GM04503 (cell line): Measurements from ENCODE around the gene LRRTM4.

Source experiments
- DNase-seq: peaks from one replicate; pipeline ENCODE4 v3.0.0-alpha.2; 2012; ENCODE audit warnings: low read depth

The LRRTM4 gene

DNA sequence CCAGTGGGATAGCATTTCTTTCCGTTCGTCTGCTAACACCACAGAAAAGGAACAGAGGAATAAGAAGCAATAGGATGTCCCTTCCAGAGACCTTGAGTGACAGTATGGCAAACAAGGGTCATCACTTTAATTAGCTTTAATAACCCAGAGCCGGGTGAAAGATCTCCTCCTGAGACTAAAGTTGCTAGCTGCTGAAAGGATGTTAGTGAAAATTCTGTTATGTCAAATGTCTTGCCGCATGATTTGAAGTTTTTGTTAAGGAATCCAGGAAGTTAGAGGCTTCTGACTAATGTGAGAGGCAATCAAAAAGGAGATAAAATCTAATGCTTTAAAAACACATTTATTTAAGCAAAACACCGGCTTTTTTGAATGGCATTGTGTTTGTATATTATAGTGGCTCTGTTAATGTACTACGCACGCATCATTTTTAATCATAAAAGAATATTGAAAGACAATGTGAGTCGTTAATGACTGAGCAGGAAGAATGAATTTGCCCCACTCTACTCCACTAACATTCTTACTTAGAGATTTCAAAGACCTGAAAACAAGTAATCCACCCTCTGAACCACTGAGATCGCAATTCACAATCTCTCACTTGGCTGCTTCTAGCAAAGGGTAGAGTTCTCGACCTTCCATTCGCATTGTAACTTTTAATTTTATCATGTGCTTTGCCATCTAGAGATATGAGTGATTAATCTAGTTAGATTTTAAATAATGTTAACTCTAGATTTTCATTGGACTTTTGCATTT is 536.6 kb downstream of the LRRTM4 start:
- no peak for DNase-seq

DNA sequence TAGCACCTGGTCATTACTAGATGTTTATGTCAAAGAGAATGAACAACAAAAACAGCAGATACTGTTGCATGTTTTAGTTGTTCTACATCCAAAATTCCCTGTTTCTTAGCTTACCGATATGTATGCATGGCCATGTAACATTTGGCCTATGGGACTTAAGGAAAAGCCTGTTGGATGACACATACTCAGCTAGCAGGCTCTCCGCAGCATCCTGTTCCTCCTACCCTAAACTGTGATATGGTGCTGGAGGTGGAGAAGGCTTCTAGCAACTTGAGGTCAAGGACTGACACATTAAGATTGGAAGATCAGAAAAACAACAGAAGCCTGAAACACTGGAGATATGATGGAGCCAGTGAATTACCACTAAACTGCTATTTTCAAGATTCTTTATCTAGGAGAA is 537.8 kb downstream of the LRRTM4 start:
- DNase-seq: no peak

DNA sequence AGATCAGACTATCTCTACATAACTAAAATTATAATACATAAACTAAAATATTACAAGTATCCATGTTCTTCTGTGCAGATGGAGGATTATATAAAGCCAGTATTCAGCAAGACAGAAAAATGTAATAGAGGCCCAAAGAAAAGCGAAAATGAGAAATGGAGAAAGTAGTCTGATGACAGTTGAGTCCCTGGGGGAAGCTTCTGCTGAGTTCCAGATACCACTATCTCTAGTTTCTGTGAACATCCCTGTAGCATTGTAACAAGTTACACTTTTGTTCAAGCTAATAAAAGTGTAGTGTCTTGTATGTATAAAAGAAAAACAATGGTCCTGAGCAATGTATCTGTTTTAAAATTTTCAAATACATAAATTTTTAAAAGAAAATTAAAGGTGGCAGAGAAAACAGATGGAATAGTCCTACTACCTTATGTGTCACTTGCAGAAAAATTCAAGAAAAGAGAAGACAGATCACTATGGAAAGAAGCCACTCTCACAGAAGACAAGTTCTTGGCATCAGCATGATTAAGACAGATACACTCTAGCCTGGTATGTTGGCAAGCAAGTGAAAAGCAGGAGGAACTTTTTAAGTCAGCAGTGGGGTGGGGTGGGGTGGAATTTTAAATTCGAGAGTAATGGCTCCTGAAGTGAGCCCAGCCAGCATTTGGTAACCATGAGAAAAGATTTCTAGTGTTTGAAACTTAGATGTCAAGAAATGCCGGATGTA is 541.9 kb downstream of the LRRTM4 start:
- DNase-seq: no peak

DNA sequence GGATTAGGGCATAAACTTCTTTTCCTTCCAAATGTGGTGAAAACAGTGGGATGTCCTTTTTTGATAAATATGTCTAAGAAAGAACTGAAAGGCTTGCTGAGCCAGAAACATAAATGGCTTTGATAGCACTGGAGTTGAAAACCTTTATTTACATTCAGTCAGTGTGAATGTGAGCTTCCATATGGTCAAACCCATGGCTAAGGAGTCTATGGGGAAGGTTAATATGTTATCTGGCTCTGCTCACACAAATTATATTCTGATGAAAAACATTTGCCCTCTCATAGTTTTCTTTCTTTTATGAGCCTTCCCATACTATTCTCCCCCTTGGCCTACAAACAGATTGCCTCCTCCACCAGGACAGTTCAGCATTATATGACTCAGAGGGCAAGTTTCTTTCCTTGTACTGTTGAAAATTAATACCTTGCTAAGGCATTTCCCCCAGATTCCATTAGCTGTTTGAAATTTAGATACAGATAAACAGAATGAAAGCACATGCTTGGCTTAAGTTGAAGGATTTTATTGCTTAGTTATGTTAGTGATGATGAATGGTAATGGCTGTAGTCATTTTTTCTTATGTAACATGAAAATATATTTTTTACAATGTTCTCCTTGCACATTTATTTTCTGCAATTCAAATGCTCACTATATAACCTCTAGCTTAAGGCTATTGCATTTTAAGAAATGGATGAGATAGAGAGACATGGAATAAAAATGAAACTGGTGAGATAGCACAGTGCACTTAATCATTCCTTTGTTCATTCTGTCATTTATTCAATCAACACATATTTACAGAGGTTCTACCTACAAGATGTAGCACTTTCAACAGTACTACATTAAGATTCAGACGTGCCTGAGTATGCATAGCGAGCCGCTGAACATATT is 544.1 kb downstream of the LRRTM4 start:
- DNase-seq: no peak

DNA sequence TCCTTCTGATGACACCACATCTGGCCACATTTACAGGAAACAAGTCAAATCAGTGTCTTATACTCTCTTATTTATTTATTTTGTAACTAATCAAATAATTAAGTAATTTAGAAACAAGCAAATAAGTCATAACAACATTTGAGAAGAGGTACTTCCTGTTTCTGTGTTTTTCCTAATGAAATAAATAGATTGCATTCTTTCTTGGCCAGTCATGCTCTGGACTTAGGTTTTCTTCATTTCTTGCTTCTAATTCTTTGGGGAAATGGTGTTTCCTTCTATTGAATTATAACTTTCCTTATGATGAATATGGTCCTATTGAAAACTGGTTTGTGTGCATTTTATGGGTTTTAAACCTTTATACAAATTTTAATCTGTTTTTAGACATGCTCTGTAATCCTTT is 546.4 kb downstream of the LRRTM4 start:
- no peak for DNase-seq

DNA sequence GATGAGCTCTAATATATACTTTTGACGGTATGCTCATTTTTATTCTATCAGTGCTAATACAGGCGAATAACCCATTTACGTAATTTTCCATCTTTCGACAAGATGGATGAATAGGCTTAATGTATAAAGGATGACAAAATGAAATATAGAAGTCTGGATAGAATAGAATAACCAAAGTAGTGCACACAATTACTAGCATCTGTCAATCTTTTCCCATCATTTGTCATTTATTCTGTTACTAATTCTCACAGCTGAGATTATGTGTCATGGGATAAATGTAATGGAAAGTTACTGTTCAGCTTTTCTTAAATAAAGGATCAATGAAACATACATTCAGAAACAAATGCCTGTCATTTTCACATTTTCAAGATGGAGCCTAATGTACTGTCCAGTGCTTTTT is 548.6 kb downstream of the LRRTM4 start:
- no peak for DNase-seq

DNA sequence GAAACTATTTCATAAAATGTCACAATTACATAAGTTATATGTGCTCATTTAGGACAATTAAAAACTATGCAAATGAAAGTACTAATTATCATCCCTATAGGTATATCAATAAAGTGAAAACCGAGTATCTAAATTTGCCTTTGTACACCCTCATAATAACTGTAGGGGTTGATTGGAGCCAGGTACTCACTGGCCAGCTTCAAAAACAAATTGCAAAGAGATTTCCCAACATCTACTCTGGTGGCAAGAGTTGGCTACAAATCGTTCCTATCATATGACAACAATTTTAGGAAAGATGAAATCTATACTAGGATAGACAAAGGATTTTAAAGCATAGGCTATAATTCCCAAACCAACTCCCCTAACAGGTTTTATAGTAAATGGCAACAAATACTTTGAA is 556.4 kb downstream of the LRRTM4 start:
- no peak for DNase-seq

DNA sequence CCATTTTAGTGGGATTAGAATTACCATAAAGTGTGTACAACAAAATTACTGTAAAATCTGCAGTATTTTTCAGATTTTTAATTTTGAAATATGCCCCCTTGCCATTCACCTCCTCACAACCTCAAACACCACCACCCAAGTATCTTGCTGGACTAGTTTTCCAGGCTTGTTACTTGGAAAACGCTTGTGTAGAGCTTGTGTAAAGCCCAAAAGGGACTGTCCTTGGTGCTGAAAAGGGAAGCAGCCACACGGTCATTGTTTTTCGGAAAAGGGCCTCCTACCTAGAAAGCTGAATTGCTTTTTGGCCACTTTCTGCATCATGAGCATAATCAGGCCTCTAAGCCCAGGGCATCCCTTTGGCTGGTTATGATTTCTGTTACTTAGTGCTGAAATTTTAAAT is 563.4 kb downstream of the LRRTM4 start:
- DNase-seq: no peak

DNA sequence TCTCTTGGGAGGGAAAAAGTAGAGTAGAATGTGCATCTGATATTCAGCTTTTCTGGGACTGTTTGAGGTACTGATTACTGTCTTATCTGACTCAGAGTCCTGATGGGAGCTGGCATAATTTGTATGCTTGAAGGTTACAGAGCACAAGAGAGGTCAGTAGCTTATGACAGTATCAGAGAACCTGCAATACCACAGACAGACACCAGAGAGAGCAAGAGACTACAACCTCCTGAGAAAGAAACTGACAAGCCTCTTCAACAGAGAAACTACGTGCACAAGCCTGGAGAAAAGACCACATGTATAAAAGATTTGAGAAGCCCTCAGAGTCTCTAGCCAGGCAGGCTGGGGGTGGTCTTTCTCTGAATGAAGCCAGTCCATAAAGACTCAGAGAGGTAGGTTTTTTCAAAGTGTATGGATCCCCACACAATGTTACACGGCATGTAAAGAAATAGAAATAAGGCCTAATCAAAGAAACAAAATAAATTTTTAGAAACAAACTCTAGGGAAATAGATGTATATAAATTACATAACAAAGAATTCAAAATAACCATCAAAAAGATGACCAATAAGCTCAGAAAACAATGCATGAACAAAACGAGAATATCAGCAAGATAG is 568.3 kb downstream of the LRRTM4 start:
- no peak for DNase-seq

DNA sequence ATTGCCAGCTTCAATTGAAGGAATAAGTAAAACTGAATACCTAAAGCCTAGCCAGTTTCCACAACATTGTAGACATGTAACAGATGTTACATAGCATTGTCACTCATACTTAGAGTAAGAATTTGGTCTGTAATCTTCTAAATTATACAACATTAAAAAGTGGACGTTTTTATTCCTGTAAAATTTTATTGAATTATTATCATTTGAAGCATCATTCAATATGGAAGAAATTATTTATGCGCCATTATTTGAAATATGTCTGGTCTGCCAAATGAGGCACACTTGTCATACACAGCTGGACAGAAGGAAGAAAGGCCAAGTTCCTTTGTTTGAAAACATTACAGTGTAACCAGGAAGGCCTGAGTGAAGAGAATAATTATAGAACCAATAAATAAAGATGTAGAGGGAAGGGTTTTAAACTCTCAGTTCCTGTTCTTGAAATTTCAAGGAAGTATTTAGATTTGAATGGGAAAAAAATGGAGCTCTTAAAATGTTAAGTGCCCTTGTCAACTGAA is 575.5 kb downstream of the LRRTM4 start:
- DNase-seq: no peak

DNA sequence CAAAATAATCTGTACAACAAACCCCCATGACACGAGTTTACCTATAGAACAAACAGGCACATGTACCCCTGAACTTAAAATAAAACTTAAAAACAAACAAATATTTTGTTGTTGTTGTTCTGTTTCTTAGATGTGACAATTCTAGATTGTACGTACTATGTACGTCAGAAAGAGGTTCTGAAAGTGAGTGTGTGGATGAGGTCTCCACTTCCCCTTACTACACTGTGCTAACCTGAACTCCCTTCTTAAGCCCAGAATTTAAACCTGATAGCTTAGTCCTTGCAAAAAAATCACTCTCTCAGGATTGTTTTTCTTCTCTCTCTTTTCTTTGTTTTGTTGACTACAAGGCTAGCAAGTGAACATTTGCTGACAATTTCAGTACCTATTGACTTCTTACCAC is 581.6 kb downstream of the LRRTM4 start:
- no peak for DNase-seq

DNA sequence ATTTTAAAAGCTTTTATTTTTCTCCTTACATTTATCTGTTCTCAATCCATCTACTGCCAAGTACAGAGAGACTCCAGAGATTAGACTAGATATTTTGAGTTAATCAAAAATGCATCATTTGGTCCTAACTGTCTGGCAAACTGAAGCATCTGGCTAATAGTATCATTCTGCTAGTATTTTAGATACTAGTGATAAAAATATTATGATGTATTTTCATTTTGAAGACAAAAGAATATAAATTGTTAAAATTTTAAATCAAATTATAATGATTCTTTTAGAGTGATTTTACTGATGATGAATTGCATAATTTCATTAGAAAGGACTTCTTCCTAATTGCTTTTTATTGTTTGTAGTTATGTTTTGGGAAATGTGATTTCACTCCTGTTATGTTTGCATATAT is 584.0 kb downstream of the LRRTM4 start:
- no peak for DNase-seq

DNA sequence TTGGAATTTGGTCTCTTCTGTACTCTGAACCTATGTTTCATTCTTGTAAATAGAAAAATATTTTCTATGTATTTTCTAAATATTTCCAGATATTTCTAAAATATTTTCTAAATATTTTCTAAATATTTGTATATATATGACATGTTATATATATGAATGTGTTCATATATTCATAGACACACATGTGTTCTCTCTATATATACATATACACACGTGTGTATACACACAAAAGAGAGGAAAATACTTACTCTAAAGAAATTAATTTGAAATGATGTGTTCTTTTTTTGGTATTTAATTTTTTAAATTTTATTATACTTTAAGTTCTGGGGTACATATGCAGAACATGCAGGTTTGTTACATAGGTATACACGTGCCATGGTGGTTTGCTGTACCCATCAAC is 589.6 kb downstream of the LRRTM4 start:
- DNase-seq: no peak

DNA sequence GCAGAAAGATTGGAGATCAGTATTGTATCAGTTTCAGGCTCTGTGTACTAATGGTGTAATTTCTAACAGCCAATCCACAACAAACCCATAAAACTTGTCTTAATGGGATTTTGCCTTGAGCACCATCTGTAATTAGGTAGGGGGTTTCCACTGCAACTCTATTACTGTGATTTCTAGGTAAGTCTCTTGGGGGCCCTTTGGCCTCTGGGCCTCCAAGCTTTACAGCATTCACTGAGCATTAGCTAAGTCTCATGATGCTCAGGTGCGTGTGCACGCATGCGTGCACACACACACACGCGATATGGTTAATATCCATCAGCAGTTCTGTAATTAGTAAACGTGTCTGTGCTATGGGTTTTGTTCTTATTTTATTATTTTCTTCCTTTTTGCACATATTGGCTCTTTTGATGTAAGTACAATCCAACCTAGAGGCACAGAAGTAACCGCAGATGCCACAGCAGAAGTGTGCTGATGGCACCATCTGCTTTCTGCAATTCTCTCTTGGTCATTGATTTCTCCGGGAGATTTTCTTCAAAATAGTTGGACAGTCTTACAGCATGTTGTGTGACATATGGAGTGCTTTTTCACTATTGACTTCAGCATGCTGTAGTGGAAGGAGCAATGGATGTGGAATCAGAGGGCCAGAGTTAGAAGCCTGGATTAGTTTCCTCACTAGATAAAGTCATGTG is 592.0 kb downstream of the LRRTM4 start:
- DNase-seq: no peak

DNA sequence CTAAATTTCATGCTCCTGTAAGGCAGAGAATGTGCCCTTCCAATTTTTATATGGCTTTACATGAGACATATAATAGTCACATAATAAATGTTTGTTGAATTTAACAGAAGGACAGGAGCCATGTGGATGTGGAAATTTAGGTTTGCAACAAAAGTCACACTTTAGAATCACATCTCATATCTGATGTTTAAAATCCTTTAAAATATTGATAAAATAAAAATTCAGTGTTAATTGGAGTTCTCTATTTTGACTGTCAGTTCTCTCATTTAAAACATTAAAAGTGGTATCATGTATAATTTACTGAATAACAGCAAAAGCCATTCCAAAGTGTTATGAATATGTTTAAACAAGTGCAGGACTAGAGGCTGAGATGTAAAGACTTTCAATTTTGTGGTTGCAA is 594.1 kb downstream of the LRRTM4 start:
- no peak for DNase-seq

DNA sequence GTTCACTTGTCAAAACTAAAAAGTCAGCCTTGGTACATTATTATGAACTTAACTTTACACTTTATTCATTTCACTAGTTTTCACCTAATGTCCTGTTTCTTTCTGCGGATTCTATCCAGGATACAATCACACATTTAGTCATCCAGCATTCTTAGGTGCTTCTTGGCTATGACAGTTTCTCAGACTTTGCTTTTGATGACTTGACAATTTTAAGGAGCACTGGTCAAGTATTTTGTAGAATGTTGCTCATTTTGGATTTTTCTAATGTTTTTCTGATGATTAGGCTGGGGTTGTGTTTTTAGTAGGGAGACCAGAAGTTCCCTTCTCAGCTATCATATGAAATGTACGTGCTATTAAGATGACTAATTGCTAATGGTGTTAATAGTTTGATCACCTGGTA is 601.2 kb downstream of the LRRTM4 start:
- DNase-seq: no peak

DNA sequence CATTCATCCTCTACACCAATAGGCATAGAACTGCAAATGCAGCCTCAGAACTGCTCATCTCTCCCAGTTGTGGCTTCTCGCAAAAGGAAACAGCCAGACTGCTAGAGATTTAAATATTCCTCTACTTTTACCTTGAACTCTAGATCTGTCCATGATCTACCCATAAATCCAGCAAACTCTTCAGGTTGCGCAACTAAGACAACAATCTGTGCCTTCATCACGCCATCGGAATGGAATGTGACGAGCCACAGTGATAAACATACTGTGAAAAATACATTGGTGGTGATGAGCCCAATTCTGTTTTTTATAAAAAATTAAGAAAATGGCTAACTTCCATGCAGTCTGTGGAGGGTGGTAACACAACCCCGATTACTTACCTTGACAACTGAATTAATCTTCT is 626.7 kb downstream of the LRRTM4 start:
- DNase-seq: no peak

DNA sequence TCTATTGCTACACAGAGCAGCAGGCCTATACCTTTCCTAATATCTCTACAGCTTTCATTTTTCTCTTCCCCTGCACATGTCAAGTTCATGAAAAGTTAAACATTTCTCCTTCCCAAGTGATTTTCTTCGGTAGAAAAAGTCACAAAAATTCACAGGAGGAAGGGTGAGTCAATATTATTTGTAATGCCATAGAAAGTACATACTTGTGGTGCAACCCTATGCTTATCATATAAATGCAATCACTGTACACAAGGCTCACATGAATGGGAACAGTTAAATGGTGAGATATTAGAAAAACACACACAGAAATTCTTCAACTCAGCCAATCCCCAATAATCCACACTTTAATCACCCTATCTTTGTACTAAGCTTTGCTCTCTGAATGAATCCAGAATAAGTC is 651.6 kb downstream of the LRRTM4 start:
- no peak for DNase-seq

DNA sequence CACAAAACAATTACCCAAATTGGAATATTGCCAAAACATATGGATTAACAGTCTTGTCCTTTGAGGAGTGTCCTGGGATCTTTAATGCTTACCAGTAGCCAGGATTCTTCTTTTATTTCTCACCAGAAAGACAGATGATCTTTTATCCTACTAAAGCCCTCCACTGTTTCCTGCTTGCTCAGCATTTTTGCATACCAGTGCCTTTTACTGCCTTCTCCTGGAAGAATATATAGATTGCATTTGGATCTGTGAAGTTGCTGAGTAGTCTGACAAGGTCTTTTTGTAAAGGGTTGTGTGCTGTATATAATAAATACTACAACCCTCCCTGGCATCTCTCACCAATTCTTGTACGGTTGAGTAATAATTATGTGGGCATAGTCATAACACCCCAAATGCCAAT is 652.2 kb downstream of the LRRTM4 start:
- DNase-seq: no peak

DNA sequence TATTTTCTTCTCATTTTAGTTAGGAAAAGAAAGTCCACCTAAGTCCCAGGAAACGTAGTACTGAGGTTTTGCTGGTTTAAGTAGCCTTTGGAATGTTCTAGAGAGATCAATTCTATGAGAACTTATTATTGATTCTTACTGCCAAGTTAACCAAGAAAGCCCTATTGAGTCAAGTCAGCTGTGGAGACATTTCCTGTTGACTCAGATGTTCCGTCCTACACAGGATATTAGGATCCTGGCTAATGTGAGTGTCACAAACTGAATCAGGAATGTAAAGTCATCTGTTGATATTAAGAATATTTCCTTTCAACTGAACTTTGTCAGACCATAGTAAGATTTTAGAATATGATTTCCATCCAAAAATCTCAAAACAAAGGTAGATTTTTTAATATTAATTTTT is 654.3 kb downstream of the LRRTM4 start:
- DNase-seq: no peak

DNA sequence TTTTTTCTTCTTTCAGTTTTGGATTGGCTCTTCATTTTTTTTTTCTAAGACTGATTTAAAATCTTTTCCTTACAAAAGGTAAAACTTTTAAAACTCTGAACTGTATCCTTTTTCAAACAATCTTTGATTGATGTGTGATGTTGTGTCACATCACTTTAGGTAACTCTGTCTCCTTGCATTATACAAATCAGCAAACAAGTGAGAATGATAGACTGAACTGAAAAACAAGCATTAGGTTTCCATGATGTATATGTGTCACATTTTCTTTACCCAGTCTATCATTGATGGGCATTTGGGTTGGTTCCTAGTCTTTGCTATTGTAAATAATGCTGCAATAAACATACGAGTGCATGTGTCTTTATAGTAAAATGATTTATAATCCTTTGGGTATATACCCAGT is 655.7 kb downstream of the LRRTM4 start:
- no peak for DNase-seq

DNA sequence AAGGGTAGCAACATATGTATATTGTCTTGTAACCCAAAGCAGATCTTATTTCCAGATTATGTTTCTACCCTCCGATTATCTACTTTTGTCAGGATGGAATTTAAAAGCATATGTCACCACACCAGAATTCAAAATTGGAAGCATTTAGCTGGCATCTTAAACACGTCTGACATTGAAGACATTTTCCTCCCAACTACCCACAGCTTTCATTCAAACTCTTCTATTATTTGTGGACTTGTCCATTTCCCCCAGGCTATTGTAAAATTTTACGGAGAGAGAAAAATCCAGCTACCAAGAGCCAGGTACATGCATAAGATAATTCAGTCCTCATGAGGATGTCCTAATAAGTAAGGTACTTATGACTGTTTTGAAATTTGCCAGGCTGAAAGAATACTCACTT is 659.3 kb downstream of the LRRTM4 start:
- no peak for DNase-seq
